ENCODE data around the gene SLC7A11. TPM values are rescaled to one million over a fixed set of nuclear protein-coding genes. Genes with fewer than 3 reads are reported as not detected.

The SLC7A11 gene
- total RNA-seq, 1 donor from 2014 or later: 0.93 TPM

- no peak for DNase-seq (ENCODE audit: low spot score)
Observed at GRCh38 chr4:138164208-138164607, 77.9 kb downstream of the SLC7A11 start.

GRCh38 chr4:138163171-138163570 is 79.0 kb downstream of the SLC7A11 start:
- DNase-seq (ENCODE audit: low spot score): no peak

- DNase-seq (ENCODE audit: low spot score): no peak
Observed at GRCh38 chr4:138162259-138162658, 79.9 kb downstream of the SLC7A11 start.

GRCh38 chr4:138161351-138161750 is 80.8 kb downstream of the SLC7A11 start:
- DNase-seq (ENCODE audit: low spot score): no peak

- DNase-seq (ENCODE audit: low spot score): no peak
Observed at GRCh38 chr4:138158746-138159297, 83.3 kb downstream of the SLC7A11 start.

GRCh38 chr4:138140879-138141278 is 101.3 kb downstream of the SLC7A11 start:
- DNase-seq (ENCODE audit: low spot score): no peak

- no peak for DNase-seq (ENCODE audit: low spot score)
Observed at GRCh38 chr4:138138774-138139173, 103.4 kb downstream of the SLC7A11 start.

GRCh38 chr4:138135610-138136009 is 106.5 kb downstream of the SLC7A11 start:
- no peak for DNase-seq (ENCODE audit: low spot score)

GRCh38 chr4:138118270-138118669 is 123.9 kb downstream of the SLC7A11 start:
- DNase-seq (ENCODE audit: low spot score): no peak

- DNase-seq (ENCODE audit: low spot score): no peak
Observed at GRCh38 chr4:138115053-138115452, 127.1 kb downstream of the SLC7A11 start.

- no peak for DNase-seq (ENCODE audit: low spot score)
Observed at GRCh38 chr4:138114434-138114833, 127.7 kb downstream of the SLC7A11 start.

All from mesenteric fat pad (tissue), 1 donor.